H1 (cell line): ENCODE measurements around the gene CCDC28A. TPM values are rescaled to one million over a fixed set of nuclear protein-coding genes. Genes with fewer than 3 reads are reported as not detected.

ENCODE experiments used
- BCL11A ChIP-seq, 2 experiments: IDR thresholded peaks; one replicate each; pipeline ENCODE4 v1.6.1; 2011; ENCODE audit warnings: low read depth in 2 of 2, low read length in 2 of 2, mild to moderate bottlenecking in 2 of 2
- BRCA1 ChIP-seq: IDR thresholded peaks from 2 replicates; pipeline ENCODE4 v1.6.1; 2012; ENCODE audit warnings: low read depth, low read length, improper control_type of control experiment
- CEBPB ChIP-seq: IDR thresholded peaks from 2 replicates; pipeline ENCODE4 v1.6.1; 2012; ENCODE audit warnings: low read depth, low read length
- EGR1 ChIP-seq: IDR thresholded peaks from 2 replicates; pipeline ENCODE4 v1.6.1; 2011; ENCODE audit warnings: low read depth, low read length, borderline replicate concordance
- HDAC2 ChIP-seq, 2 experiments: fragments of 300-600 bp in 1 of 2; sonication (generic) in 1 of 2; IDR thresholded peaks; 2 replicates each; pipeline ENCODE4 v1.6.1; 2011 to 2012; ENCODE audit warnings: low read depth in 2 of 2, low read length in 2 of 2, mild to moderate bottlenecking in 2 of 2, moderate library complexity in 2 of 2, borderline replicate concordance in 1 of 2, inconsistent platforms in 1 of 2
- RAD21 ChIP-seq, 2 experiments: IDR thresholded peaks in 1 of 2; conservative IDR thresholded peaks in 1 of 2; 2 replicates each; pipeline ENCODE4 v1.6.1; 2011; ENCODE audit warnings: low read depth in 2 of 2, low read length in 2 of 2, improper control_type of control experiment in 1 of 2, inconsistent platforms in 1 of 2, mild to moderate bottlenecking in 1 of 2, moderate library complexity in 1 of 2
- RBBP5 ChIP-seq: IDR thresholded peaks from 2 replicates; pipeline ENCODE4 v1.7.1; 2012; ENCODE audit warnings: low read depth, mild to moderate bottlenecking, inconsistent platforms, low read length, moderate library complexity, borderline replicate concordance
- SIN3A ChIP-seq, 2 experiments: IDR thresholded peaks in 1 of 2; conservative IDR thresholded peaks in 1 of 2; 2 replicates each; pipeline ENCODE4 v1.6.1; 2011 to 2012; ENCODE audit warnings: low read length in 2 of 2, improper control_type of control experiment in 1 of 2, low read depth in 1 of 2, mild to moderate bottlenecking in 1 of 2
- SRF ChIP-seq: IDR thresholded peaks from 2 replicates; pipeline ENCODE4 v1.6.1; 2011; ENCODE audit warnings: mild to moderate bottlenecking, low read depth, low read length, moderate library complexity
- TBP ChIP-seq: IDR thresholded peaks from 2 replicates; pipeline ENCODE4 v1.6.1; 2011; ENCODE audit warnings: low read depth, low read length, improper control_type of control experiment
- TCF12 ChIP-seq: IDR thresholded peaks from 2 replicates; pipeline ENCODE4 v1.6.1; 2011; ENCODE audit warnings: low read depth, mild to moderate bottlenecking, low read length
- polyA plus RNA-seq, 7 experiments: library from polyadenylated mRNA; depleted of rRNA in 3 of 7; stranded (reverse) in 5 of 7; unstranded in 2 of 7; fragments of >200 nt in 5 of 7; fragments of 200-250 nt in 2 of 7; gene quantifications; 1 replicate in 5 of 7; 2 replicates in 1 of 7; 4 replicates in 1 of 7; pipeline versions ENCODE4 v1.2.1 to v1.2.3, GENCODE V29; 2011 to 2013; ENCODE audit warnings: missing spikeins in 2 of 7, mixed read lengths in 2 of 7
- total RNA-seq: library from RNA; stranded (reverse); fragmentation: NEBNext Ultra II Directional; extraction: Animal tissue kit (Norgen Biotek cat#: 25700); gene quantifications from 2 replicates; pipeline ENCODE4 v1.2.1, GENCODE V29; 2021

CCDC28A gene
- total and polyA plus RNA-seq, 2 of the 8 experiments (the other 6 are each of a cell fraction or from before 2014, with no cell fraction given): 9.6 to 12.1 TPM

DNA sequence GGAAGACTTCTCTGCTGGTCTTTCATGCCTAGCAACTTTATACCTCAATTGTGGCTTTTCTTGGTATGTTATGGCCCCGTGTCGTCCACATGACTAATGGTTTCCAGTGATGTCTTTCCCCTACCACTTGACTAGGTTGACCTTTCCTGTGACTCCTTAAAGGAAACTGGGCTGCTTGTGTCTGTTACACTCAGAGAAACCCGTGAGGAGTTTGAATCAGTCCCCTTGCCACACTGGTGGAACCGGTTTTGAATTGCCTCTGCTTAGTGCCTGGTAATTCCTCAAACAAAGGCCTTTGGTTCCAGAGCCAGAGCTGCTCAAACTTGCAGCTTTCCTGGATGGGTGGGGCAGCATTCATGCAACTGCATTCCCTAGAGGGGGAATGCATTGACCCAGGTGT lies 44.2 kb downstream of the CCDC28A start (continued):
- peak in 1 of 2 experiments; percentile 76; a peak in 1 of 4 replicates for TF ChIP-seq HDAC2 (IDR thresholded peaks at IDR 0.05; ENCODE audit: borderline replicate concordance in 1 of 2, low read depth in 2 of 2, low read length in 2 of 2)
- peak; percentile 42; the same call in 1 of the 2 replicates for TF ChIP-seq TBP
- peak; percentile 94; the same call in 1 of the 2 replicates for TF ChIP-seq RBBP5
- TF ChIP-seq SRF: 0 out of 2 replicates have a peak, but pooled peaks have one; percentile 25
- TF ChIP-seq RAD21 (IDR thresholded peaks at IDR 0.05 in 1 of 2, conservative IDR thresholded peaks at IDR 0.05 in 1 of 2; ENCODE audit: low read depth in 2 of 2, low read length in 2 of 2): peak; percentile 2 to 18; a peak in 3 of 4 replicates
- TF ChIP-seq SIN3A (conservative IDR thresholded peaks at IDR 0.05 in 1 of 2, IDR thresholded peaks at IDR 0.05 in 1 of 2; ENCODE audit: low read depth in 1 of 2, low read length in 2 of 2): no peak
- 0 out of 2 replicates have a peak, but pooled peaks have one; percentile 39 for TF ChIP-seq EGR1
- TF ChIP-seq CEBPB: 0 out of 2 replicates have a peak, but pooled peaks have one; percentile 37
- TF ChIP-seq BCL11A (IDR thresholded peaks at IDR 0.05; ENCODE audit: low read depth in 2 of 2, low read length in 2 of 2): peak in 1 of 2 experiments; percentile 49
- no peak for TF ChIP-seq BRCA1
- TF ChIP-seq TCF12: no peak
